HG03095 (cell line): Measurements from ENCODE around the gene HAPLN3.

ENCODE experiments used
- ATAC-seq: cut with Tn5 transposase; IDR thresholded peaks from one replicate; pipeline ENCODE4 v1.9.1; 2021; ENCODE audit warnings: moderate library complexity; ENCODE audit not compliant: unreplicated experiment

Gene HAPLN3

DNA sequence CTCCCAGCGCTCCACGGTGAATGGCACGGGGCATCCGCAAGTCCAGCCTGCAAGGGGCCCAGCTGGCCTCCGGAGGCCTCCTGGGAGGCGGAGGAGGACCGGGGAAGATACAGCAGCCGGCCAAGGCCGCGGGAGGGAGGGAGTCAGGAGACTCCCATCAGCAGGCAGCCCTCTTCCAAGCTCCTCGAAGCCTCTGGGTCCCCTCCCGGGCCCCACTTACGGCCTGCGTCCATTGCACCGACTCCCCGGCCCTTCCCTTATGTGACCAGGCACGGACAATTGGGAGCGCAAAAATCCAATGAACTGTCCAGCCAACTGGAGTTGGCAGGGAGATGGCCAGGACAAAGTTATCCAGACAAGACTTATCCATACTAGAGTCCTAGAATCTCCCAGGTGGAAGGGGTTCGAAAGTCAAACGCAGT, 17.2 kb upstream of the HAPLN3 start:
- ATAC-seq = no peak

DNA sequence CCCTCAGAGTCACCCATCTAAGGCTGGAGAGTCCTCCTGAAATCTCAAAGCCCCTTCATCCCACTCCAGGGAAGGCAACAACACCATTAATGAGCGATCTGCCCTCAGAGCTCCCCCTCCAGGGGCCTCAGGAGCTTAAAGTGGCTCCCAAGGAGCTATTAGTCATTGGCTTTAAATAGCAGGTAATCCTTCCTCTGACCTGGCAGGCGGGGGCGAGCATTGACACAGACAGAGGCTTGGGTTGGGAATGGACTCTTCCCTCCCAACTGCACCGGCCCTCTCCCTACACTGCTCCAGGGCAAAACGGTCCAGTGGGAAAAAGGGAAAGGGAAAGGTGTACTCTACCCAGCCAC, 16.4 kb upstream of the HAPLN3 start:
- no peak for ATAC-seq

DNA sequence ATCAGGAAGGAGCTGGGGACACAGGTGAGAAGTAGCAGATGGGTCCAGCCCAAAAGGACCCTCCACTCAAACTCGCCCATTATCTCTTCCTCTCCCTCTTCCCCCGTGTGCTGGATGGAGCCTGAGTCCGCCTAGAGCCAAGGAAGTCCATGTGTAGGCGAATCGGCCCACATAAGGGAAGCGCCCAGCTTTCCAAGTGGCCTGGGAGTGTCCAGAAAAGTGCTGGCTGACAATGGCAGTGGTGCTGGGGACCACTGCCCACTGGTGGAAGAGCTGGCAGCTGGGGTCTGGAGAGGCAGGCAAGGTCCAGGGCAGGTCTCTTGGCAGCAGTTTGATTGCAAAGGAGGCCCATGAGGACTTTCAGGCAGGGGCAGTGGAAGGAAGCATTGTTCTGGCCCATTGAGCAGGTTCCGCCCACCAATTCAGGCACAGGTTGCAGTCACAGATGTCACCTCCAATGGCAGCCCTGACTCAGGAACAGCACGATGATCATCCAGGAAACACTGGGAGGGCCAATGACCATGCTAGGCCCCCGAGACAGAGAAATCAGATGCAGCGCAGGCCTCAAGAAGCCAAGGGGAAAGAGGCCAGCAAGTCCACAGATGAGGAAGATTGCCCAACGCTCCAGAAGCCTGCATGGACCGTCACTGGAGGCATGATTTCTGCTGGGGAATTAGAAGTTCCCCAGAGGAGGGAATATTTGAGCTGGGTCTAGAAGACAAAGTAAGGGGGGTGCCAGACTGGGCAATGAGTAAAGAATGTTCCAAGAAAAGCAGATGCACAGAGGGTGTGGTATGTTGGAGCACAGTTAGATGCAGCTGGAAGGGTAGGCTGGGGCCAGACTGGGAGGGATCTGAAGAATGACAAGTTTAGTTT, 14.8 kb upstream of the HAPLN3 start:
- no peak for ATAC-seq

DNA sequence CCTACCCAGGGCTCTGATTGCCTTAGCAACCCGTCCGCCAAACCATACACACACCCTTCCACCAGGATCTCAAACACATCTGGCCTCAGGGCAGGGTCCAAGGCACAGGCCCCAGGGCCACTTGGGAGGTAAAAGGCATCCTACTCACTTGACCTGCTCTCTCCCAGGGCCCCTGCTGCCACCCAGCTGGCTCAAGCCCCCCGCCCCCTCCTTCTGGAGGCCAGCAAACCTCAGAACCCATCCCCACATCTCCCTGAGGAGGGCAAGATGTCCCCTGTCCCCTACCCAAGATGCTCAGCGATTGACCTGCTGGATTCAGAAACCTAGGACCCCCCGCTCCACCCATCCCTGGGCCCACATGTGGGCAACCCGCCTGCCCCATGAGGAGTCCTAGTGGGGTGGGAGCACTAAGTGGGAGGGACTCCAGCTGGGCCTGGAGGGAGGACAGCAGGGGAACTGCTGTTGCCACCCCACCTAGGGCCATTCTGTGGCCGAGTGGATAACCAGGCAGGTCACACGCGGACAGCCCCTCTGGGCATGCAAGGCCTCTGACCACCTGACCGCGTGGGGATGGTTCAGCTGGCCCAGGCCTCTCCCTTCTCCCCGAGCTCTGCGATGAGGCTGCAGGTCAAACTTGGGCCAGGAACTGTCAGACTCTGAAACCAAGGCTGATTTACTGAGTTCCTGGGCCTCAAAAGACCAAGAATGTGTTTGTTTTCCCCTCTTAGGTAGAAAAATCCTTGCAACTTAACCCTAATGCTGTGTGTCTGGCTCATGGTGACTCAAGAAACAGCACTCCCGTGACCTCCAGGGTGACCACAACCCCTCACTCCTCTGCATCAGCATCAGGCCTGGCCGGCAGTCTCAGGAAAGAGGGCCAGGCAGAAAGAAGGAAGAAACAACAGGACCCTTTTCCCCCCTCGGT, 13.6 kb upstream of the HAPLN3 start:
- no peak for ATAC-seq

DNA sequence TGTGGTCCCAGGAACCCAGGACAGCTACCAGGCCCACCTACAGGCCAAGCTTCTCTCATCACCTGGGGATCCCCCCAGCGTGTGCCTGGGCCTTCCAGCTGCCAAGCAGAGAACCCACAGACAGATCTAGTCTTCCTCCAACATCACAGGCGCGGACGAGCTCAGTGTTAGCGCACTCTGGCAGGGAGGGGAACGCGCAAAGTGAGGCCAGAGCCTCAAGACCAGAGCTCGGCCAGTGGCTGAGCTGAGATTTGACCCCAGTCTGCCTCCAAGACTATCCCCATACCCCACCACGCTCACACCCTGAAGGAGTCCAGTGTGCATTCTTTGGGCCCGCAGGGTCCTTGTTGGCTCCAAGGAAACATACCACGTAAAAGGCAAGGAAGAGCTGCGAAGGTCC, 12.8 kb upstream of the HAPLN3 start:
- ATAC-seq = no peak

DNA sequence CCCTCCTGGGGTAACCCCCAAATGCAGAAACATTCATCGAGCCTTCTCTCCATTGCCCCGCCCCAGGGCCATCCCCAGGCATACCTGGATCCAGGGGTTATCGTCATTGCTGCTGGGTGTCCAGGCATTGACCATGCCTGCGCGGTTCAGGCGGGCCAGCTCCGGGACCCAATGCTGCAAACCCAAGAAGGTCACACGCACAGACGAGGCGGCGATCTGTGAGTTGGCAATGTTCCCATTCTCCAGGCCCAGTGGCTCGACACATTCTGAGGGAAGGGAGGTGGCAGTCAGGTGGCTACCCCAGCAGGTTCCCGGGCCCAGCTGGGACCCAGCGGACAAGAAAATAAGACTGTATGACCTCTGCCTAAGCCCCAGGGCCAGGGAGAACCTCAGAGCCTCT, 11.8 kb upstream of the HAPLN3 start:
- ATAC-seq = no peak

DNA sequence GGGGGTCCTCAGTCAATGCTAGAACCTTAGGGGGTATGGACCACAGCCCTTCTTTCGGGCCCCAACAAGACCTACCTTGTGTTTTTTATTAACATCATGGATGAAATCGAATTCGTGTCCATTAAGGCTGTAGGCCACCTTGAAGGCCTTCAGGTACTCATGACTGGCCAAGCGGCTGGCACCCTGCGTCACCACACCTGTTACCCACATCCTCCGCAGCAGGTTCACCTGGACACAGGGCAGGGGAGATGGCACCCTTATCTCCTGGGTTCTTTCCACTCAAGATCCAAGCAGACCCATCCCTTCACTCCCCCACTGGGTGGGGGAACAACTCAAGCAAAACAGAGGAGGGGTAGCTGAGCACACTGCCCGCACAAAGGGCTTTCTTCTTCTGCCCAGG, 11.2 kb upstream of the HAPLN3 start:
- no peak for ATAC-seq

DNA sequence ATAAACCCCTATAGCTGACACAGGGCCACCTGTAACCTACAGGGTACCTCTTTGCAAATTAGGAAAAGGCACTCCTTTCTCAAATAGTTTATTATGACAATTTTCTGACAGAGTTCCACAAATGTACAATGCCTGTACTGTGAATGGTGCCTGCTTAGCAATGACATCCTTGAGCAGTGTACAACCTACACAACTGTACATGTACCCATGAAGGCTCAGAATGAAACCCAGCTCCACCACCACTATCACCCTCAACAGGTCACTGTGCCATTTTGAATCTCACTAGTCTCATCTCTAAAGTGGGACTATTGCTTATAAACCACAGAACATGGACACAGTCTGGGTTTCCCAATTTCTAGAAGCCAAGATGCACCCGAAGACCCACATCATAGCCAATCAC, 10.8 kb upstream of the HAPLN3 start:
- no peak for ATAC-seq

DNA sequence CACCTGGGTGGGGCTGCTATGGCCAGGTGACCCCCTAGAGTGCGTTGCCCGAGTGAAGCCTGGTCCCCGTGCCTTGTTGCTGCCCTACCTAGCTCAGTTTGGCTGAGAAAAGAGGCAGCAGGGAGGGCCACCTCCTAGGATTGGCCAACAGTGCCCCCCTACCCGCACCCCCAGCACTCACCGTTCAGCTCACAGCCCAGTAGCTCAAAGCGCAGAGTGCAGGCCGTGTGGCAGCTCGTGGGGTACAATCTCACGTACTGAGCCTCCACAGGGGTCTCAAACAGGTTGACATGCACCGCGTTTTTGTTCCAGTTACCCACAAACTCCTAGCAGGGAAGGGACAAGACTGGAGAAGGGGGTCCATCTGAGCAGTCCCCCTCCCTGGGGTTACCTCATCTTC, 10.2 kb upstream of the HAPLN3 start:
- ATAC-seq = no peak

DNA sequence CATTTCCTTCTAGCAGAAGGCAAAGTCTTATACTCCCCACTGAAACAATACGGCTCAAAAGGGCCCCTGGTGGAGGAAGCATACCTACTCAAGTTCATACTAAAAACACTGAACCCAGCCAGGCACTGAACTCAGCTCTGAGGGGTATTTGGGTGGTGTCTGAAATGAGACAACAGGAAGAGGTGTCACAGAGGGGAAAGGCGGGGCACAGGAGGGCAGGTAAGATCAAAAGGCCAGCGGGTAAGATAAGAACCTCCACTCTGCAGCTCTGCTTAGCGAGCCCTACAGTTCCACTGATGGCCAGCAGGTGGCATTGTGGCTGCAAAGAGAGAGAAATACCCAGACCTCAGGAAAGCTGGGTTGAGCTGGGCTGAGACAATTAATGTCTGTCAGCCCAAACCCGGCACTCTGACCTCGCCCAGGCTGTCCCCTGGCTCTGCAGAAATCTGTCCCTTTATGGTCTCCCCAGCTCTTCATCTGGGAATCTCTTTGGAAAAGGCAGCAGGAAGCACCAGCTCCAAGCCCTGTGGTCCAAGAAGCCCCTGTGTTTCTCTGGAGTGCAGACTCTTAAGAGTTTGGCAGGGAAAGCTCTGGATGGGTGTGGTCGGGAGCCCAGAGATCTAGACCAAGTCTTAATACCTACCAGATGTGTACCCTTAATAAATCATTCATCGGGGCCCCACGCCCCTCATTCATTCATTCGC, 9.4 kb upstream of the HAPLN3 start:
- ATAC-seq = no peak

DNA sequence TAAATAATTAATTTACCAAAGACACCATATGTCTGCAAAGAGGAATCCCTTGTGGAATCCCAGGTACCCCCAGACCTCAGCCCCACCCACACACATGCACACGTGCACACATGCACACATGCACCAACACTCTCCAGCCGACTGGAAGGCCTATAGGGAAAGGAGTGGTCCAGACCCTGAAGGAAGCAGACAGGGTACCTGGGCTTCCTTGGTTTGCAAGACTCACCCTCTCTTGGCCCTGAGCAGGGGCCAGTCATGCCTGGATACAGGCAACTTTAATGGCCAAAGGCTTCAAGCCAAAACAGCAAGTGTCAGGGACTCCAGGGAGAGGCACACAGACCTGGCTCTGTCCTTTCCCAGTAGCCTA, 8.9 kb upstream of the HAPLN3 start:
- no peak for ATAC-seq

DNA sequence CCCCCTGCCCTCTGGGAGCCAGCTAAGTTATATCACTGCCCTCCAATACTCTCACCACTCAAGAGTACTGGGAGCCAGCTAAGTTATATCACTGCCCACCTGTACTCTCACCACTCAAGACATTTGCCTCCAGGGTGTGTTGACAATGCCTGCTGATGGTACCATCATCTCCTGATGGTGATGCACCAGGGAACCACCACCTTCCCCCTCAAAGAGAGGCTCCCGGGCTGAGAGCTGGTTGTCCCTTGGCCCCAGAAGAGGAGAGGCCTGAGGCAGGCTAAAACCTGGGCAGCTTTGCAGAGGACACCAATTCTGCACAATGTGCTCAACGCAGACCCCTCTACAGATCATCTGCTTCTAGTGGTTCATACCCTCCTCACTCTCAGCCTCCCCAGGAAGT, 7.5 kb upstream of the HAPLN3 start:
- no peak for ATAC-seq

DNA sequence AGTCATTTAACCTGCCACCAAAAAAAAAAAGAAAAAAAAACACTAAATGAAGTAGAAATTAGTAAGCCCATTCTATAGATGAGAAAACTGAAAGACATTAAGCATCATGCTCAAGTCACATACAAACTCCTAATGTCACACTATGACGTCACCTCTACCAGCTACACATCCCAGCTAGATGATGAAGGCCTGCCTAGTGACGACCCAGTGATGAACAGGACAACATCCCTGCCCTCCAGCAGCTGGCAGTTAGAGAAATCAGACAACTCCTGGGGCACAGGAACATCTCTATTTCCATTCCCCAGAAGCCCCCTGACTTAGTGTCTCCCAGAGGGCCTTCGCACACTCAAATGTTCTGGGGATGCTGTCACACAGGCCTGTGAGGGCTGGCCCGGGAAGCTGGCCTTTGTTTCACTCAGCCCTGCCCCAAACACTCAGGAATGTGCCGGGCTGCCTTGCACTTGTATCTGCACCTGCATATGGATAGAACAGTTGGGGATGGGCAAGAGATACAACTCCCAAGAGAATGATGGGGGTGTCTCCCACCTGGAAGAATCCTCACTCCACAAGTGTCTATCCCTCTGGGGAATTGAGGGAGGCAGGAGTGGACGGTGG, 7.0 kb upstream of the HAPLN3 start:
- ATAC-seq = no peak

DNA sequence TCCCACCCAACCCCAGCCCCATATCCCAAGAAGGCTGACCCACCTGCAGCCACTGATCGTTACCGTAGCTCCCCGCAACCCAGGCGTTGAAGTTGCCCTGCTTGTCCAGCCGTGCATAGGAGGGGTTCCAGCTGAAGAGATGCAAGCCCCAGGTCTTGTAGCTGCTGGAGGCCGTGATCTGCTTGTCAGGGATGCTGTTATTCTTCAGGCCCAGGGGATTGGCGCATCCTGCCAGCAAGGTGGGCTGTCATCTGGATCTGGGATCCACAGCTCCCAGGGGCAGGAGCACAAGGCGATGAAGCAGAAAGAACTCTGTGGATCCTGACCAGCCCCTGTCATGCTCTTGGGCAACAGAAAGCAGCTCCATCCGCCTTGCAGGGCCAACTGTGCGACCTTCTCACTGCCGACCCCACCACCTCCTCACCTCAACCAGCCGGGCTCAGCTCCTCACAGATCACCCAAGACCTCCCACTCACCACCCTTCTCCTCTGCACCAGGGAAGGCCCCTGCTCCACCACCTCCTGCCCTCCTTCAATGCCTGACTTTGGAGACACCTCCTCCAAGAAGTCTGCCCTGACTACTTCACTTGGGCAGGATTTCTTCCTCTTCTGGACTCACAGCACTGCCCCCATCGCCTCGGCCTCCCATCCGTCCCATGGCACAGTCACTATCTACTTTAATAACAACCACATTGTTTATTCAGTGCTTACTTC, 6.3 kb upstream of the HAPLN3 start:
- ATAC-seq = no peak

DNA sequence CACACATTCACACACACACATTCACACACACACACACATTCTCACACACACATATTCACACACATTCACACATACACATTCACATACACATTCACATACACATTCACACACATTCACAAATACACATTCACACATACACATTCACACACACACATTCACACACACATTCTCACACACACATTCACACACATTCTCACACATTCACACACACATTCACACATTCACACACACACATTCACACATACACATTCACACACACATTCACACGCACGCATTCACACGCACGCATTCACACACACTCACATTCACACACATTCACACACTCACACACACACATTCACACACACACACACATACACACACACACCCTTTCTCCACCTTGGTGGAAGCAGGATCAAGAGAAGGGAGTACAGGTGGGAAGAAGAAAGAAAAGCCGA, 5.7 kb upstream of the HAPLN3 start:
- no peak for ATAC-seq

DNA sequence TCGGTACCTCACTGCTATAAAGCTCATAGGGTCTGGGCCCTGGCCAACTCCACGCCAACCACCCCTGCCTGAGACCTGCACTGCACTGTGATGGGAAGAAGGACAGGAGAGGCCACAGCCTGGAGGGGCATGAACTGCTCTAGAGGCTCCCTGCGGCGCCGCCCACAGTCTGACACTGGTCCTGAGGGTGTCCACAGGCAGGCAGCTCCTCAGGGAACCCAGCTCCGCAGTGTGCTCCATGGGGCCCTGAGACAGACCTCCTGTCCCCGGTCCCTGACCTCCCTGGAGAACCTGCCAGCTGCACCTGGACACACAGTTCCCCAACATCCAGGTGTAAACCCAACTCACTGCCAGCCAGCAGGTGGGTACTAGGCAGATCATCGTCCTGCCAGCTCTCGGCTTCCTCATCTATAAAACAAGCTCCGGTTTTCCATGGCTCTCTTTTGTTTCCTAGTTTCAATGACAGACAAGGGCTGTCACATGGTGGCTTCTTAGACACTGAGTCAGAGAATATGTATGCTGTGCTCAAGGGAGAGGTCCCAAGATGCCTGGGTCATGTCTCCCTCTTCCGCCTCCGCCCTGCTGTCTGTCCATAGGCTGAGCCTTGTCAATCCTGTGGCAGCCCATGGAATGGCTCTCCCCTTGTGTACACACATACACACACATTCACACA, 5.1 kb upstream of the HAPLN3 start:
- no peak for ATAC-seq

DNA sequence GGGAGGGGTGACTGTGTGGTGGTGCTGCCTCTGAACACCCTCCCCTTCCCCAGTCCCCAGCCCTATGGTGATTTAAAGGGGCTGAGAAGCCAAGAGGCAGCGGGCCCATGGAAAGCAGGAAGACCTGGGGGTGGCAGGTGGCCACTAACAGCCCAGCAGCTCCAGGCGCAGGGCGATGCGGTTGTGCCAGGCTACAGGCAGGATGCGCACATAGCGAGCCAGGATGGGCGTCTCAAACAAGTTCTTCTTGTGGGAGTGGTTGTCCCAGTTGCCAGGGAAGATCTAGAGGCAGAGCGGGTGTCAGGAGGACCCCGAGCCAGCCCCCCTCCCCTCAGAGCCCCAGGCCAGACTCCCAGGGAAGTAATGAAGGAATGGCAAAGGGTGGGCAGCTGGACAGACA, 3.9 kb upstream of the HAPLN3 start:
- ATAC-seq = no peak

DNA sequence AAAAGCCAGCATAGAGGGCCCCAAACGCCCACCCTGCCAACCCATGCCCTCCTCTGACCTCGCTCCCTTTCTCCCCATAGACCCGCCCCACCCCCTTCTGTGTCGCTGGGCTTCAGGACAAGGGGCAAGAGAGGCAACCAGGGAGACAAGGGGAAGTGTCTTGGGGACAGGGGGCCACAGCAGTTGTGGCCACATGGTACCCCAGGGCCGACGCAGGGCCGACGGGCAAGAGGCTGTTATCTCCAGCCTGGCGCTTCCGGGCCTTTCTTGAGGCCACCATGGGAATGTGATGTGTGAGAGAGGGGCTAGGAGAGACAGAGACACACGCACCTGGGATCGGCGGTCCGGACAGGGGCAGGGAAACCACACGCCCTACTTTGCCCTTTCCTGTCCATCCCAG, 3.4 kb upstream of the HAPLN3 start:
- ATAC-seq = no peak

DNA sequence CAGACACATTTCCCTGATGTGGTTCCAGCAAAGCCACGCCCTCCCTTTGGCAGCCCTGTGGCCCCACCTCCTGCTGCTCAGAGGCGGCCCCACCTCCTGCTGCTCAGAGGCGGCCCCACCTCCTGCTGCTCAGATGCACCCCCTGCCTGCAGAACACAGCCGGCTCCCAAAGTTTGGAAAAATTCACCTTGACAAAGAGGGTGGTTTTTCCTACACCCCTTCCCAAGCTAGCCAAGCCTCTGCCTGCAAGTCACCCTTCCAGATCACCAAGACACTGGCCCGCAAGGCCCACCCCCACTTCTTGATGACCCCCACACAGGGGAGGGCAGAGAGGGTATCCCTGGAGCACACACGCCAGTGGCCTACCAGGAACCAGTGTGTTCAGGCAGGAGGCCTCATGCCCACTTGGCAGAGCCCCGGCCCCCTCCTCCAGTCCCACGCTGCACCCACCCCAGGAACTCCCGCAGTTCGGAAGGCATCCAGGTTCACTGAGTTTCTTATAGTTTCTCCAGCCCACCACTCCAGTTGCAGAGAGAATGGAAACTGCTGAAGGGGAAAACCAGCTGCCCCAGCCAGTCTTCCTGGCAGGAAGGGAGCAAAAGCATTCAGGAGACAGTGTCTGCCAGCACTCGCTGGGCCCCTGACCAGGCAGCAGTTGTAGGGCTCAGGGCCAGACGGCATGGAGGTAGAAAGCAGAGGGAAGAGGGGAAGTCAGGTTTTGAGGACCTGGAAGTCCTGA, 2.3 kb upstream of the HAPLN3 start:
- no peak for ATAC-seq
